Subcutaneous adipose tissue (tissue), 4 donors: Measurements from ENCODE around the gene SNTG2. TPM values are rescaled to one million over a fixed set of nuclear protein-coding genes. Genes with fewer than 3 reads are reported as not detected.

Experiments
- CTCF ChIP-seq: fragments of 450-650 bp; IDR thresholded peaks from one replicate; pipeline ENCODE4 v1.5.1; 2016; ENCODE audit warnings: low read depth, mild to moderate bottlenecking, control low read depth, antibody characterized with exemption, moderate library complexity
- total RNA-seq, 4 donors: library from RNA; depleted of rRNA; stranded (reverse); fragments of >200 nt; gene quantifications; one replicate each; pipeline ENCODE4 v1.1.0, GENCODE V29; 2016

Gene SNTG2
- total RNA-seq, 4 donors from 2014 or later = 4.2 to 17.4 (median 11.3) TPM

- TF ChIP-seq CTCF = no peak
These were observed 30.6 kb downstream of the SNTG2 start for GRCh38 chr2:981258-981657.

- TF ChIP-seq CTCF = no peak
These were observed 31.1 kb downstream of the SNTG2 start for GRCh38 chr2:981759-982158.

GRCh38 chr2:985317-985898, 34.8 kb downstream of the SNTG2 start:
- TF ChIP-seq CTCF = no peak

GRCh38 chr2:987789-988188, 37.1 kb downstream of the SNTG2 start:
- TF ChIP-seq CTCF = no peak

GRCh38 chr2:989781-990467, 39.3 kb downstream of the SNTG2 start:
- TF ChIP-seq CTCF = no peak

GRCh38 chr2:990970-991369, 40.3 kb downstream of the SNTG2 start:
- TF ChIP-seq CTCF = no peak

- TF ChIP-seq CTCF = no peak
These were observed 51.7 kb downstream of the SNTG2 start for GRCh38 chr2:1002350-1002749.
